Adrenal gland (tissue), 5 donors: ENCODE results near the gene SEC24C.

Source experiments
- POLR2A ChIP-seq, 2 donors: fragments of 450-650 bp; IDR thresholded peaks; one replicate each; pipeline ENCODE4 v1.6.1; 2017; ENCODE audit warnings: antibody characterized with exemption in 2 of 2, mild to moderate bottlenecking in 2 of 2, moderate library complexity in 1 of 2
- TF ChIP-seq, protein P1 (sequence below), 6 experiments: fragments of 450-650 bp in 4 of 6; fragments of 200-600 bp in 2 of 6; sonication (generic) in 1 of 6; IDR thresholded peaks; 1 replicate in 5 of 6; 2 replicates in 1 of 6; pipeline versions ENCODE4 v1.5.1 to v1.8.0; 2016 to 2021; ENCODE audit warnings: antibody characterized with exemption in 6 of 6, mild to moderate bottlenecking in 2 of 6, moderate library complexity in 1 of 6
- donor health status: DM: no; HTN: no; CAD: no.

DNA sequence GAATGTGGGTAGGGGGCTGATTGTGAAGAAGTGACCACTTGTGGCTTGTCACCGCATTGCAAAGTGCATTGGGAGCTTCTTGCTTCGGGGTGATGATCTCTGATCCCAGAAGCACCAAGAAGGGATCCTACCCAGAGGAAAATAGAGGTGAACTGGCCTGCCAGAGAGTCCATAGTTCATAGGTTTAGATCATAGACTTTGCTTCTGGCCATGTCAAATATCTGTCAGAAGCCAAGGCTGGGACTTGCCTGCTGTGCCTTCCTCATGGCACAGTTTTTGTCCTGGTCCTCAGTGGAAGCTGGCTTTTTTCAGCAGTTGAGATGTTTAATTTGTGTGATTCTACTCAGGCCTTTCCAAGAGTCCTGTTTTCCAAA lies 42.3 kb downstream of the SEC24C start:
- TF ChIP-seq, protein P1, sequence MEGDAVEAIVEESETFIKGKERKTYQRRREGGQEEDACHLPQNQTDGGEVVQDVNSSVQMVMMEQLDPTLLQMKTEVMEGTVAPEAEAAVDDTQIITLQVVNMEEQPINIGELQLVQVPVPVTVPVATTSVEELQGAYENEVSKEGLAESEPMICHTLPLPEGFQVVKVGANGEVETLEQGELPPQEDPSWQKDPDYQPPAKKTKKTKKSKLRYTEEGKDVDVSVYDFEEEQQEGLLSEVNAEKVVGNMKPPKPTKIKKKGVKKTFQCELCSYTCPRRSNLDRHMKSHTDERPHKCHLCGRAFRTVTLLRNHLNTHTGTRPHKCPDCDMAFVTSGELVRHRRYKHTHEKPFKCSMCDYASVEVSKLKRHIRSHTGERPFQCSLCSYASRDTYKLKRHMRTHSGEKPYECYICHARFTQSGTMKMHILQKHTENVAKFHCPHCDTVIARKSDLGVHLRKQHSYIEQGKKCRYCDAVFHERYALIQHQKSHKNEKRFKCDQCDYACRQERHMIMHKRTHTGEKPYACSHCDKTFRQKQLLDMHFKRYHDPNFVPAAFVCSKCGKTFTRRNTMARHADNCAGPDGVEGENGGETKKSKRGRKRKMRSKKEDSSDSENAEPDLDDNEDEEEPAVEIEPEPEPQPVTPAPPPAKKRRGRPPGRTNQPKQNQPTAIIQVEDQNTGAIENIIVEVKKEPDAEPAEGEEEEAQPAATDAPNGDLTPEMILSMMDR (IDR thresholded peaks at IDR 0.05), result no peak
- no peak for TF ChIP-seq POLR2A (IDR thresholded peaks at IDR 0.05)
